Keratinocyte (primary cell): ENCODE measurements around the gene ALK.

Experiments
- CTCF ChIP-seq, 3 experiments: IDR thresholded peaks in 1 of 3; conservative IDR thresholded peaks in 1 of 3; optimal IDR thresholded peaks in 1 of 3; 2 replicates in 2 of 3; 3 replicates in 1 of 3; pipeline versions ENCODE3 to v1.5.1; 2011; ENCODE audit warnings: low read length in 3 of 3, mild to moderate bottlenecking in 3 of 3, moderate library complexity in 2 of 3, control low read depth in 1 of 3, inconsistent platforms in 1 of 3; ENCODE audit not compliant: insufficient read depth in 2 of 3; ENCODE audit errors: extremely low read depth in 1 of 3
- EZH2 ChIP-seq: IDR thresholded peaks from one replicate; pipeline ENCODE4 v1.6.1; 2012; ENCODE audit warnings: inconsistent platforms, mild to moderate bottlenecking, low read length, moderate library complexity

GRCh38 chr2:29460190-29460589 is 461.2 kb downstream of the ALK start:
- TF ChIP-seq CTCF (optimal IDR thresholded peaks at IDR 0.05 in 1 of 3, IDR thresholded peaks at IDR 0.05 in 1 of 3, conservative IDR thresholded peaks at IDR 0.05 in 1 of 3; ENCODE audit: extremely low read depth in 1 of 3, insufficient read depth in 2 of 3, low read length in 3 of 3) (no peak), EZH2 (no peak)
